Limb (tissue), 2 donors: ENCODE results near the gene LGALSL.
A peak's percentile ranks its signal among the peaks of the same experiment; 100 is the strongest.

Experiments
- DNase-seq, 2 donors: peaks; one replicate each; pipeline ENCODE4 v3.0.0-alpha.2; 2016; ENCODE audit errors: extremely low spot score in 2 of 2

Gene LGALSL

GRCh38 chr2:64453770-64454385, at the start of gene LGALSL:
Gene LGALSL, plus strand, starts transcription at chr2:64454162. Its CDS starts 384 bp downstream, at chr2:64454546.
- peak; percentile 64 to 87 for DNase-seq

- peak; percentile 23 to 50 for DNase-seq
Measured at GRCh38 chr2:64404743-64405142, 49.2 kb upstream of the LGALSL start.

GRCh38 chr2:64405581-64406406, 48.2 kb upstream of the LGALSL start:
- peak in 1 of 2 donors; percentile 30 for DNase-seq

- no peak for DNase-seq
Measured at GRCh38 chr2:64406407-64406774, 47.6 kb upstream of the LGALSL start.

GRCh38 chr2:64408031-64408430, 45.9 kb upstream of the LGALSL start:
- no peak for DNase-seq

- no peak for DNase-seq
Measured at GRCh38 chr2:64410671-64411070, 43.3 kb upstream of the LGALSL start.

- no peak for DNase-seq
Measured at GRCh38 chr2:64412671-64413070, 41.3 kb upstream of the LGALSL start.

GRCh38 chr2:64414736-64415435, 39.1 kb upstream of the LGALSL start:
- DNase-seq, result no peak

GRCh38 chr2:64417624-64418023, 36.3 kb upstream of the LGALSL start:
- DNase-seq, result no peak

- no peak for DNase-seq
Measured at GRCh38 chr2:64419596-64420165, 34.3 kb upstream of the LGALSL start.

GRCh38 chr2:64420677-64421076, 33.3 kb upstream of the LGALSL start:
- DNase-seq, result no peak

- no peak for DNase-seq
Measured at GRCh38 chr2:64421201-64421600, 32.8 kb upstream of the LGALSL start.

- DNase-seq, result no peak
Measured at GRCh38 chr2:64422466-64422865, 31.5 kb upstream of the LGALSL start.

- DNase-seq, result peak in 1 of 2 donors; percentile 16
Measured at GRCh38 chr2:64423303-64423702, 30.7 kb upstream of the LGALSL start.

GRCh38 chr2:64424416-64424987, 29.5 kb upstream of the LGALSL start:
- DNase-seq, result no peak

- no peak for DNase-seq
Measured at GRCh38 chr2:64426183-64426952, 27.6 kb upstream of the LGALSL start.

- DNase-seq, result no peak
Measured at GRCh38 chr2:64434039-64434657, 19.8 kb upstream of the LGALSL start.

GRCh38 chr2:64437883-64438282, 16.1 kb upstream of the LGALSL start:
- no peak for DNase-seq

- no peak for DNase-seq
Measured at GRCh38 chr2:64439194-64439593, 14.8 kb upstream of the LGALSL start.

- DNase-seq, result no peak
Measured at GRCh38 chr2:64440843-64441242, 13.1 kb upstream of the LGALSL start.
